Measurements from ENCODE around the gene GTF2A2.
"Not testable (repeated sequence)": the region's sequence is repeated elsewhere in the genome, so short reads cannot be mapped to it uniquely, and the experiment has no call there.

The GTF2A2 gene

GRCh38 chr15:59657635-59658125, 365 bp upstream of the GTF2A2 start:
- ChIA-PET POLR2A (interaction anchor here (0.5 to 0.6 kb wide), 2 partner anchors 32 to 741 kb away, joined by 3 to 4 read pairs; no protein-coding TSS in a partner anchor), CTCF (interaction anchor here (0.9 to 1.7 kb wide), 6 partner anchors 9 to 125 kb away, joined by 3 to 7 read pairs (median 4); no protein-coding TSS in a partner anchor)
- no peak for TF ChIP-seq CTCF (IDR thresholded peaks at IDR 0.05; ENCODE audit: control extremely low read depth, extremely low read depth, low read depth, missing control alignments)
- DNase-seq (ENCODE audit: extremely low spot score), result no peak

GRCh38 chr15:59654046-59654445, 3.3 kb downstream of the GTF2A2 start:
- CTCF ChIA-PET, result interaction anchor here (1.2 to 2.5 kb wide), 4 partner anchors 9 to 121 kb away, joined by 3 to 10 read pairs (median 6); no protein-coding TSS in a partner anchor
- no peak for DNase-seq (ENCODE audit: extremely low spot score)
- POLR2A ChIA-PET, result no interaction called here
- TF ChIP-seq CTCF (IDR thresholded peaks at IDR 0.05; ENCODE audit: control extremely low read depth, extremely low read depth, low read depth, missing control alignments), result no peak

- TF ChIP-seq CTCF (IDR thresholded peaks at IDR 0.05; ENCODE audit: control extremely low read depth, extremely low read depth, low read depth, missing control alignments), result no peak
- CTCF ChIA-PET, result interaction anchor here (1.0 kb wide), 1 partner anchor 39 kb away, joined by 3 read pairs; the partner anchor contains the start of gene BNIP2
- POLR2A ChIA-PET, result no interaction called here
- no peak for DNase-seq (ENCODE audit: extremely low spot score)
Measured at GRCh38 chr15:59649603-59650002, 7.7 kb downstream of the GTF2A2 start.

- POLR2A ChIA-PET, result no interaction called here
- TF ChIP-seq CTCF (IDR thresholded peaks at IDR 0.05; ENCODE audit: control extremely low read depth, extremely low read depth, low read depth, missing control alignments), result no peak
- CTCF ChIA-PET, result interaction anchor here (1.1 to 2.0 kb wide), 4 partner anchors 20 to 114 kb away, joined by 3 to 4 read pairs (median 4); no protein-coding TSS in a partner anchor
- no peak for DNase-seq (ENCODE audit: extremely low spot score)
Measured at GRCh38 chr15:59647085-59647484, 10.2 kb downstream of the GTF2A2 start.

GRCh38 chr15:59646277-59646676, 11.0 kb downstream of the GTF2A2 start:
- POLR2A ChIA-PET, result no interaction called here
- no peak for TF ChIP-seq CTCF (IDR thresholded peaks at IDR 0.05; ENCODE audit: control extremely low read depth, extremely low read depth, low read depth, missing control alignments)
- CTCF ChIA-PET, result interaction anchor here (0.9 to 3.2 kb wide), 6 partner anchors 8 to 113 kb away, joined by 3 to 10 read pairs (median 4); no protein-coding TSS in a partner anchor
- no peak for DNase-seq (ENCODE audit: extremely low spot score)

- ChIA-PET CTCF (interaction anchor here (0.9 to 3.2 kb wide), 6 partner anchors 9 to 113 kb away, joined by 3 to 10 read pairs (median 4); no protein-coding TSS in a partner anchor), POLR2A (interaction anchor here (0.6 kb wide), 1 partner anchor 187 kb away, joined by 4 read pairs; no protein-coding TSS in a partner anchor)
- not testable (repeated sequence) for DNase-seq (ENCODE audit: extremely low spot score)
Measured at GRCh38 chr15:59645812-59646211, 11.5 kb downstream of the GTF2A2 start.

- TF ChIP-seq CTCF (IDR thresholded peaks at IDR 0.05; ENCODE audit: control extremely low read depth, extremely low read depth, low read depth, missing control alignments), result no peak
- ChIA-PET POLR2A (no interaction called here), CTCF (interaction anchor here (1.1 to 3.2 kb wide), 5 partner anchors 10 to 112 kb away, joined by 3 to 10 read pairs (median 4); no protein-coding TSS in a partner anchor)
- DNase-seq (ENCODE audit: extremely low spot score), result no peak
Measured at GRCh38 chr15:59644756-59645155, 12.6 kb downstream of the GTF2A2 start.
